HG03460 (cell line): Measurements from ENCODE around the gene UGT1A9.

ENCODE experiments used
- ATAC-seq: cut with Tn5 transposase; IDR thresholded peaks from one replicate; pipeline ENCODE4 v1.9.1; 2021; ENCODE audit not compliant: unreplicated experiment

UGT1A9 gene

GRCh38 chr2:233816334-233816733 is 144.6 kb downstream of the UGT1A9 start:
- ATAC-seq: no peak

- no peak for ATAC-seq
These were observed 145.1 kb downstream of the UGT1A9 start for GRCh38 chr2:233816771-233817170.

GRCh38 chr2:233817361-233817911 is 145.7 kb downstream of the UGT1A9 start:
- no peak for ATAC-seq

- ATAC-seq: no peak
These were observed 146.4 kb downstream of the UGT1A9 start for GRCh38 chr2:233817995-233818638.

GRCh38 chr2:233818639-233819621 is 147.2 kb downstream of the UGT1A9 start:
- no peak for ATAC-seq

GRCh38 chr2:233819884-233820773 is 148.4 kb downstream of the UGT1A9 start:
- no peak for ATAC-seq

- no peak for ATAC-seq
These were observed 149.0 kb downstream of the UGT1A9 start for GRCh38 chr2:233820774-233821105.

- ATAC-seq: no peak
These were observed 149.5 kb downstream of the UGT1A9 start for GRCh38 chr2:233821196-233821595.

- no peak for ATAC-seq
These were observed 150.0 kb downstream of the UGT1A9 start for GRCh38 chr2:233821709-233822100.

GRCh38 chr2:233822101-233822771 is 150.5 kb downstream of the UGT1A9 start:
- no peak for ATAC-seq
